Rectal smooth muscle tissue (tissue), 1 donor: Measurements from ENCODE around the gene WWOX.

ENCODE experiments used
- H3K27ac ChIP-seq: one replicate; pipeline ENCODE4 v1.7.0; 2013; ENCODE audit warnings: low read depth, low read length, inconsistent platforms
- H3K27me3 ChIP-seq: one replicate; pipeline ENCODE4 v1.7.0; 2013; ENCODE audit warnings: low read length; ENCODE audit not compliant: control insufficient read depth, insufficient read depth
- H3K36me3 ChIP-seq: one replicate; pipeline ENCODE4 v1.7.0; 2013; ENCODE audit warnings: low read length; ENCODE audit not compliant: control insufficient read depth, insufficient read depth
- H3K4me1 ChIP-seq: one replicate; pipeline ENCODE4 v1.7.0; 2013; ENCODE audit warnings: low read length; ENCODE audit not compliant: control insufficient read depth, insufficient read depth
- H3K4me3 ChIP-seq: one replicate; pipeline ENCODE4 v1.7.0; 2013; ENCODE audit warnings: low read length
- H3K9ac ChIP-seq: one replicate; pipeline ENCODE4 v1.7.0; 2013; ENCODE audit warnings: low read length

WWOX gene

GRCh38 chr16:78348068-78348467, 248.6 kb downstream of the WWOX start:
- H3K9ac ChIP-seq, result no peak overlapping the region
- no peaks in the 10 kb centered on the region for H3K36me3 ChIP-seq
- H3K4me3 ChIP-seq, result no peak overlapping the region
- no peak overlapping the region for H3K27ac ChIP-seq
- H3K4me1 ChIP-seq, result no peaks in the 10 kb centered on the region
- no peaks in the 10 kb centered on the region for H3K27me3 ChIP-seq

GRCh38 chr16:78348886-78349285, 249.4 kb downstream of the WWOX start:
- Histone ChIP-seq H3K9ac (no peak overlapping the region), H3K27ac (no peak overlapping the region), H3K4me1 (no peaks in the 10 kb centered on the region), H3K4me3 (no peak overlapping the region), H3K36me3 (no peaks in the 10 kb centered on the region), H3K27me3 (no peaks in the 10 kb centered on the region)

- H3K4me1 ChIP-seq, result no peaks in the 10 kb centered on the region
- no peak overlapping the region for H3K27ac ChIP-seq
- H3K27me3 ChIP-seq, result no peaks in the 10 kb centered on the region
- no peak overlapping the region for H3K4me3 ChIP-seq
- H3K9ac ChIP-seq, result no peak overlapping the region
- H3K36me3 ChIP-seq, result no peaks in the 10 kb centered on the region
Observed at GRCh38 chr16:78352184-78352583, 252.7 kb downstream of the WWOX start.

GRCh38 chr16:78353640-78354275, 254.3 kb downstream of the WWOX start:
- Histone ChIP-seq H3K36me3 (no peaks in the 10 kb centered on the region), H3K27ac (no peak overlapping the region), H3K4me3 (no peak overlapping the region), H3K4me1 (no peaks in the 10 kb centered on the region), H3K27me3 (no peaks in the 10 kb centered on the region), H3K9ac (no peak overlapping the region)

GRCh38 chr16:78362524-78363135, 263.2 kb downstream of the WWOX start:
- no peak overlapping the region for H3K27ac ChIP-seq
- peaks cover 5% of the 10 kb centered on the region for H3K4me1 ChIP-seq
- no peak overlapping the region for H3K9ac ChIP-seq
- no peaks in the 10 kb centered on the region for H3K27me3 ChIP-seq
- H3K36me3 ChIP-seq, result no peaks in the 10 kb centered on the region
- no peak overlapping the region for H3K4me3 ChIP-seq

- Histone ChIP-seq H3K36me3 (no peaks in the 10 kb centered on the region), H3K27me3 (no peaks in the 10 kb centered on the region), H3K4me1 (peaks cover 5% of the 10 kb centered on the region), H3K9ac (no peak overlapping the region), H3K4me3 (no peak overlapping the region), H3K27ac (no peak overlapping the region)
Observed at GRCh38 chr16:78363843-78364555, 264.5 kb downstream of the WWOX start.

- H3K4me3 ChIP-seq, result no peak overlapping the region
- no peaks in the 10 kb centered on the region for H3K36me3 ChIP-seq
- peaks cover 5% of the 10 kb centered on the region for H3K4me1 ChIP-seq
- H3K27me3 ChIP-seq, result no peaks in the 10 kb centered on the region
- no peak overlapping the region for H3K9ac ChIP-seq
- no peak overlapping the region for H3K27ac ChIP-seq
Observed at GRCh38 chr16:78364556-78364880, 265.1 kb downstream of the WWOX start.

GRCh38 chr16:78365366-78365765, 265.9 kb downstream of the WWOX start:
- Histone ChIP-seq H3K4me3 (no peak overlapping the region), H3K36me3 (no peaks in the 10 kb centered on the region), H3K27ac (no peak overlapping the region), H3K27me3 (no peaks in the 10 kb centered on the region), H3K9ac (no peak overlapping the region), H3K4me1 (peaks cover 5% of the 10 kb centered on the region)

GRCh38 chr16:78368121-78369102, 269.0 kb downstream of the WWOX start:
- no peak overlapping the region for H3K4me3 ChIP-seq
- H3K27ac ChIP-seq, result no peak overlapping the region
- peaks cover 2% of the 10 kb centered on the region for H3K4me1 ChIP-seq
- no peaks in the 10 kb centered on the region for H3K27me3 ChIP-seq
- no peak overlapping the region for H3K9ac ChIP-seq
- H3K36me3 ChIP-seq, result no peaks in the 10 kb centered on the region

GRCh38 chr16:78372277-78372676, 272.8 kb downstream of the WWOX start:
- no peaks in the 10 kb centered on the region for H3K36me3 ChIP-seq
- no peaks in the 10 kb centered on the region for H3K27me3 ChIP-seq
- H3K27ac ChIP-seq, result no peak overlapping the region
- H3K4me1 ChIP-seq, result no peaks in the 10 kb centered on the region
- no peak overlapping the region for H3K9ac ChIP-seq
- H3K4me3 ChIP-seq, result no peak overlapping the region

- H3K4me3 ChIP-seq, result no peak overlapping the region
- H3K9ac ChIP-seq, result no peak overlapping the region
- H3K36me3 ChIP-seq, result no peaks in the 10 kb centered on the region
- no peaks in the 10 kb centered on the region for H3K27me3 ChIP-seq
- H3K27ac ChIP-seq, result peak overlapping the region; percentile 0
- H3K4me1 ChIP-seq, result no peaks in the 10 kb centered on the region
Observed at GRCh38 chr16:78375055-78375679, 275.7 kb downstream of the WWOX start.

GRCh38 chr16:78376452-78376851, 277.0 kb downstream of the WWOX start:
- Histone ChIP-seq H3K9ac (no peak overlapping the region), H3K27ac (no peak overlapping the region)

More at GRCh38 chr16:78376452-78376851, 277.0 kb downstream of the WWOX start:
- no peaks in the 10 kb centered on the region for H3K4me1 ChIP-seq
- H3K27me3 ChIP-seq, result no peaks in the 10 kb centered on the region
- H3K4me3 ChIP-seq, result no peak overlapping the region
- H3K36me3 ChIP-seq, result no peaks in the 10 kb centered on the region
